Endothelial cell of umbilical vein (primary cell): ENCODE measurements around the gene LMAN2L. TPM values are rescaled to one million over a fixed set of nuclear protein-coding genes. Genes with fewer than 3 reads are reported as not detected.

Source experiments
- BruUV-seq: library from RNA; stranded (reverse); fragments of 400-500 nt; replicated peaks from 2 replicates; lab custom pipeline; 2021; lab: Mats Ljungman, UMichigan
- CTCF ChIA-PET: fragments of 300-600, 350-600 bp; sonication (Branson Sonifier 250); formaldehyde crosslinking; loops from one replicate; lab custom pipeline; 2021; ENCODE audit warnings: antibody characterized with exemption, inconsistent platforms; lab: Charles Lee
- POLR2A ChIA-PET: fragments of 300-600, 350-600 bp; sonication (Branson Sonifier 250); formaldehyde crosslinking; loops from one replicate; lab custom pipeline; 2021; ENCODE audit warnings: antibody characterized with exemption, inconsistent platforms; lab: Charles Lee
- DNase-seq: peaks from one replicate; pipeline ENCODE4 v3.0.0-alpha.2; 2011; ENCODE audit warnings: low read depth, low spot score
- FAIRE-seq: peaks from 2 replicates; lab custom pipeline; 2011; peaks lifted over from hg19 to GRCh38; lab: Jason Lieb, UNC
- H2AFZ ChIP-seq: 2 replicates; pipeline ENCODE4 v1.6.0; 2012; ENCODE audit warnings: low read depth, low read length, control low read depth, inconsistent platforms
- H3K27ac ChIP-seq: 2 replicates; pipeline ENCODE4 v1.5.1; 2011; ENCODE audit warnings: low read depth, mild to moderate bottlenecking, control low read depth, low read length, moderate library complexity; ENCODE audit not compliant: insufficient read depth
- H3K27me3 ChIP-seq, 2 experiments: 2 replicates each; pipeline versions ENCODE4 v1.6.0 to v1.6.1; 2011; ENCODE audit warnings: low read length in 2 of 2, mixed read lengths in 1 of 2; ENCODE audit not compliant: control insufficient read depth in 2 of 2, insufficient read depth in 2 of 2
- H3K36me3 ChIP-seq, 2 experiments: 2 replicates in 1 of 2; 3 replicates in 1 of 2; pipeline ENCODE4 v1.5.1; 2011; ENCODE audit warnings: low read length in 2 of 2, mild to moderate bottlenecking in 1 of 2, moderate library complexity in 1 of 2; ENCODE audit not compliant: control insufficient read depth in 2 of 2, insufficient read depth in 2 of 2; ENCODE audit errors: extremely low read depth in 1 of 2
- H3K4me1 ChIP-seq: 3 replicates; pipeline ENCODE4 v1.5.1; 2011; ENCODE audit warnings: mild to moderate bottlenecking, low read length; ENCODE audit not compliant: control insufficient read depth, insufficient read depth; ENCODE audit errors: extremely low read depth
- H3K4me2 ChIP-seq: 2 replicates; pipeline ENCODE4 v1.6.1; 2011; ENCODE audit warnings: low read length, control low read depth, mixed read lengths; ENCODE audit not compliant: insufficient read depth
- H3K4me3 ChIP-seq, 3 experiments: fragments of 200-600 bp in 1 of 3; sonication (generic), shearing (Covaris generic) in 1 of 3; replicated peaks in 1 of 3; 2 replicates each; pipeline ENCODE4 v1.5.1; 2011 to 2016; ENCODE audit warnings: control low read depth in 3 of 3, low read length in 3 of 3, mild to moderate bottlenecking in 2 of 3, inconsistent platforms in 1 of 3, low read depth in 1 of 3, moderate library complexity in 1 of 3; ENCODE audit not compliant: insufficient read depth in 1 of 3
- H3K79me2 ChIP-seq: 2 replicates; pipeline ENCODE4 v1.6.0; 2012; ENCODE audit warnings: low read length, inconsistent platforms; ENCODE audit not compliant: control insufficient read depth, insufficient read depth
- H3K9ac ChIP-seq: replicated peaks from 2 replicates; pipeline ENCODE3; 2011; ENCODE audit warnings: low read length, control low read depth; ENCODE audit not compliant: insufficient read depth; ENCODE audit errors: extremely low read depth
- H3K9me1 ChIP-seq: replicated peaks from 3 replicates; pipeline ENCODE4 v1.6.0; 2011; ENCODE audit warnings: mild to moderate bottlenecking, low read length; ENCODE audit not compliant: control insufficient read depth, insufficient read depth; ENCODE audit errors: extremely low read depth
- H3K9me3 ChIP-seq: replicated peaks from 2 replicates; pipeline ENCODE4 v1.5.1; 2012; ENCODE audit warnings: low read length, inconsistent platforms; ENCODE audit not compliant: control insufficient read depth, insufficient read depth
- H4K20me1 ChIP-seq: replicated peaks from 2 replicates; pipeline ENCODE3; 2011; ENCODE audit warnings: mild to moderate bottlenecking, low read length; ENCODE audit not compliant: control insufficient read depth, insufficient read depth; ENCODE audit errors: extremely low read depth
- EZH2 ChIP-seq: IDR thresholded peaks from 2 replicates; pipeline ENCODE4 v1.6.1; 2012; ENCODE audit warnings: borderline replicate concordance, low read depth, mild to moderate bottlenecking, moderate library complexity, low read length, inconsistent platforms; ENCODE audit not compliant: severe bottlenecking
- FOS ChIP-seq: IDR thresholded peaks from 2 replicates; pipeline ENCODE4 v1.6.1; 2011; ENCODE audit warnings: mild to moderate bottlenecking, low read length, moderate library complexity, borderline replicate concordance; ENCODE audit not compliant: insufficient read depth
- GATA2 ChIP-seq: IDR thresholded peaks from 2 replicates; pipeline ENCODE4 v1.7.0; 2011; ENCODE audit warnings: low read depth, mild to moderate bottlenecking, moderate library complexity, mixed read lengths, low read length; ENCODE audit not compliant: insufficient read length, insufficient read depth
- JUN ChIP-seq: IDR thresholded peaks from 2 replicates; pipeline ENCODE4 v1.6.1; 2011; ENCODE audit warnings: borderline replicate concordance, low read depth; ENCODE audit not compliant: insufficient read length, insufficient read depth
- MYC ChIP-seq: IDR thresholded peaks from one replicate; pipeline ENCODE4 v1.6.1; 2011; ENCODE audit warnings: mild to moderate bottlenecking, low read depth, low read length
- POLR2A ChIP-seq: IDR thresholded peaks from 2 replicates; pipeline ENCODE4 v1.6.1; 2012; ENCODE audit warnings: low read depth, mild to moderate bottlenecking, control low read depth, low read length
- POLR2AphosphoS5 ChIP-seq: IDR thresholded peaks from 2 replicates; pipeline ENCODE4 v1.6.1; 2012; ENCODE audit warnings: low read depth, mild to moderate bottlenecking, control low read depth, low read length, moderate library complexity; ENCODE audit not compliant: insufficient read depth
- dilution Hi-C: fragments of 300-500 bp; cut with MboI; formaldehyde crosslinking; loops from one replicate; pipeline ENCODE4 v1.15.0; 2019; ENCODE audit warnings: low sequenced_read_pairs; ENCODE audit not compliant: extremely low pct_ligation_motif_present
- intact Hi-C: fragments of 100-400 bp; cut with micrococcal nuclease; formaldehyde crosslinking; loops from one replicate; pipeline ENCODE4 v1.10.0; 2022
- polyA plus RNA-seq, 4 experiments: library from polyadenylated mRNA; depleted of rRNA in 3 of 4; stranded (reverse) in 3 of 4; unstranded in 1 of 4; fragments of >200 nt; gene quantifications; 2 replicates each; pipeline versions ENCODE4 v1.2.1 to v1.2.3, GENCODE V29; 2011 to 2012; ENCODE audit warnings: missing spikeins in 1 of 4
- total RNA-seq: library from RNA; stranded (reverse); gene quantifications from 2 replicates; pipeline ENCODE4 v1.2.3, GENCODE V29; 2021
- TF ChIP-seq, protein P1 (sequence below): IDR thresholded peaks from 2 replicates; pipeline ENCODE4 v1.6.1; 2011; ENCODE audit not compliant: insufficient read depth, insufficient read length
- TF ChIP-seq, protein P2 (sequence below), 2 donors: IDR thresholded peaks; 1 replicate in 1 of 2; 2 replicates in 1 of 2; pipeline ENCODE4 v1.5.1; 2011; ENCODE audit warnings: low read length in 2 of 2, mild to moderate bottlenecking in 2 of 2, moderate library complexity in 2 of 2, control low read depth in 1 of 2, inconsistent platforms in 1 of 2, low read depth in 1 of 2; ENCODE audit not compliant: insufficient read depth in 1 of 2; ENCODE audit errors: extremely low read depth in 1 of 2

The LMAN2L gene
- total and polyA plus RNA-seq, 2 donors (not counting 3 experiments of a cell fraction or from before 2014, with no cell fraction given): 15.4 to 20.5 TPM

DNA sequence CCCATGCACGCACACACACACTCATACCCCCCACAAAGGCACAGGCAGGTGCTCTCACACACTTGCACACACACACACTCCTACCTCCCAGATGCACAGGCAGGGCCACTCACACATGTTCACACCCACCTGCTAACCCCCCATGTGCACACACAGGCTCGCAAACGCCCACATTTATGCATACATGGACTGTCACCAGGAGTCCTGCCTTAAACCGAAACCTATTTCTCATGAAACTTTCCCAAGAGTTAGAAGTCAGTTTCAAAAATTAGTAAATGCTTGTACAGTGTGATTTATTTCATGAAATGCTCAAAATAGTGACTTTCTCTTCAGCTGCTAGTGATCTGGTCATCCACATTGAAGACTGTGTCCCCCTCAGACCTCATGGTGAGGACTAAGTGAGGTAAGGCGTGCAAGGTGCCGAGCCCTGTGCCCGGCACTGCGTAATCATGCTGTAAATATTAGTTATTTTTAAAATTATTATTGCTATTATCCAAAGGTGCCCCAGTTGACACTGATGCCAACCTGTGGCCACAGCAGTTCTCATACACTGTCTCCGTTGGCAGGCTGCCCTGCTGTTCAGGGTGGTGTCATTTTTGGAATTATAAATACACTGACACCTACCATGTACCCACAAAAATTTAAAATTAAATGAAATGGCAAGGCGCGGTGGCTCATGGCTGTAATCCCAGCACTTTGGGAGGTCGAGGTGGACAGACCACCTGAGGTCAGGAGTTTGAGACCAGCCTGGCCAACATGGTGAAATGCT is 33.2 kb upstream of the LMAN2L start:
- ChIA-PET CTCF (interaction anchor here (1.1 to 1.6 kb wide), 4 partner anchors 8 to 21 kb away, joined by 3 to 7 read pairs (median 6); partner anchors contain the start of gene CNNM4), POLR2A (no interaction called here)
- Histone ChIP-seq H4K20me1 (no peaks in the 10 kb centered on the region), H3K4me3 (no peak overlapping the region), H3K27me3 (no peaks in the 10 kb centered on the region), H3K36me3 (no peaks in the 10 kb centered on the region), H3K4me1 (no peaks in the 10 kb centered on the region), H3K27ac (no peak overlapping the region), H3K4me2 (no peak overlapping the region), H3K9me3 (no peaks in the 10 kb centered on the region), H3K9me1 (no peaks in the 10 kb centered on the region), H3K79me2 (no peaks in the 10 kb centered on the region), H2AFZ (no peak overlapping the region), H3K9ac (no peak overlapping the region)
- DNase-seq (no peak), FAIRE-seq (no peak)
- dilution Hi-C loops: no loop called here
- TF ChIP-seq EZH2 (no peak), JUN (no peak), POLR2A (no peak), GATA2 (no peak), FOS (no peak), POLR2AphosphoS5 (no peak), MYC (no peak)
- TF ChIP-seq, protein P1, sequence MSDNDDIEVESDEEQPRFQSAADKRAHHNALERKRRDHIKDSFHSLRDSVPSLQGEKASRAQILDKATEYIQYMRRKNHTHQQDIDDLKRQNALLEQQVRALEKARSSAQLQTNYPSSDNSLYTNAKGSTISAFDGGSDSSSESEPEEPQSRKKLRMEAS: no peak
- TF ChIP-seq, protein P2, sequence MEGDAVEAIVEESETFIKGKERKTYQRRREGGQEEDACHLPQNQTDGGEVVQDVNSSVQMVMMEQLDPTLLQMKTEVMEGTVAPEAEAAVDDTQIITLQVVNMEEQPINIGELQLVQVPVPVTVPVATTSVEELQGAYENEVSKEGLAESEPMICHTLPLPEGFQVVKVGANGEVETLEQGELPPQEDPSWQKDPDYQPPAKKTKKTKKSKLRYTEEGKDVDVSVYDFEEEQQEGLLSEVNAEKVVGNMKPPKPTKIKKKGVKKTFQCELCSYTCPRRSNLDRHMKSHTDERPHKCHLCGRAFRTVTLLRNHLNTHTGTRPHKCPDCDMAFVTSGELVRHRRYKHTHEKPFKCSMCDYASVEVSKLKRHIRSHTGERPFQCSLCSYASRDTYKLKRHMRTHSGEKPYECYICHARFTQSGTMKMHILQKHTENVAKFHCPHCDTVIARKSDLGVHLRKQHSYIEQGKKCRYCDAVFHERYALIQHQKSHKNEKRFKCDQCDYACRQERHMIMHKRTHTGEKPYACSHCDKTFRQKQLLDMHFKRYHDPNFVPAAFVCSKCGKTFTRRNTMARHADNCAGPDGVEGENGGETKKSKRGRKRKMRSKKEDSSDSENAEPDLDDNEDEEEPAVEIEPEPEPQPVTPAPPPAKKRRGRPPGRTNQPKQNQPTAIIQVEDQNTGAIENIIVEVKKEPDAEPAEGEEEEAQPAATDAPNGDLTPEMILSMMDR (IDR thresholded peaks at IDR 0.05; ENCODE audit: extremely low read depth in 1 of 2, insufficient read depth in 1 of 2, low read depth in 1 of 2, low read length in 2 of 2): no peak
- intact Hi-C loops: no loop called here
- no TSS peak for BruUV-seq
